Activated effector memory CD4-positive, alpha-beta T cell treated with anti-CD3 and anti-CD28 coated beads, Interleukin-2, amount 50 U/mL, for 16 hours (primary cell): ENCODE results near the gene CACNA1E.

Source experiments
- DNase-seq: peaks from one replicate; pipeline ENCODE4 v3.0.0-alpha.2; 2020

CACNA1E gene

DNA sequence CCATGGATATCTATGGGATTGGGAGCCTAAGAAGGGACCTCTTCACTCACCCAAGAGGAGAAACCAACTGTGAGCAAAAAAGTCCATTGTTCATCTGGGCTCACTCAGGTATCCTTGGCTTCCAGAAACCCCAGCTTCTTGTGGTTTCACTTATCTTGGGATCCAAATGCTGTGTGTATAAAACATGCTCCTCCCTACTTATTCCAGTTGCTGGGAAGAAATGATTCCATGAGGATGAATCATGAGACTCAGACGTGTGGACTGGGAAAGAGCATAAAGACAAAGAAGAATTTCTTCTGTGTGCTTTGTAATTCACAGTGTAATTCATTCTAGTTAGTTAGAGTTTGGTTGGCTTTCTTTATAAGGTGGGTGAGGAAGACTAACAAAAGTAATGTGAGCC lies 294.5 kb downstream of the CACNA1E start:
- no peak for DNase-seq

DNA sequence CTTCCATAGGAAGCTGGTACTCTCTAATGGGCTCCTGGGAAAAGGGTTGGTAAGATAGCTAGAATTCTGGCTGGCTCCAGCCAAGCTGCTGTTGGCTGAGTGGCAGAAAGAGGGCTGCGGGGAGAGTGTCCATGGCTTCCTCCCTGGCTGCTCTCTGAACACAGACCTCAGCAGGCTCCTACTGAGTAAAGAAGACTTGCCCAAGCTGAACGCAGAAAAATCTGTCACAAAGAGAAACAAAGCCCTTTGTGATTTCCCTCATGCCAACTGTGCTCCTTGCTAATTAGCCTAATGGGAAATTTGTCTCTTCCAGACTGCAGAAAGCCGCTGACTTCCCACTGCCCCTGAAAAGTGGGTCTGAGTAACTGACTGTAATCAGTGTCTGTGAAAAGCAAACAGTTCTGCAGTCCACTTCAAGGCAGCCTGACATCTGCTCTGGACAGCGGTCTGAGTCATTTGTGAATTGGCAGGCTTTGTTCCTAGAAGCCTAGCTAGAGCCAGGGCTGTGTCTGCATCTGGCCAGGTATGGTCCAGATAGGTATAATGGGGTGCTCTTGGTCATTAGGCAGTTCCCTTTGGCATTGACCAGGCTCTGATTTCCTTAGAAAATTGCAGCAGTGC lies 295.4 kb downstream of the CACNA1E start:
- DNase-seq: no peak

DNA sequence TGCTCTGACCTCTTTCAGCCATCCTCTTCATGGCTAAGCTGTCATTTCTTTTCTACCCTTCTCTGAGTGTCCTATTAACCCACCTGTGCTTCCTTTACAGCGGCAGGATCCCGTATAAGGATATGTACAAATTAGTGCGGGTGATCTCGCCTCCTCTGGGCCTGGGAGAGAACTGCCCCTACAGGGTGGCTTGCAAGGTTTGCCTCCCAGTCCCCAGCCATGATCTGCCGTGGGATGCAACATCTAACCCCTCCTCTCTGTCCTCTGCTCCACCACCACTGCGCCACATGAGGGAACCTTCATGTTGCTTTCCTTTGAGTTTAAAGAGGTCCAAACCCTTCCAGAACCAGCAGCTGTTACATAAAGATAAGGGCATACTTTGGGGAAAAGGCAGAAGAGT lies 296.0 kb downstream of the CACNA1E start:
- no peak for DNase-seq

DNA sequence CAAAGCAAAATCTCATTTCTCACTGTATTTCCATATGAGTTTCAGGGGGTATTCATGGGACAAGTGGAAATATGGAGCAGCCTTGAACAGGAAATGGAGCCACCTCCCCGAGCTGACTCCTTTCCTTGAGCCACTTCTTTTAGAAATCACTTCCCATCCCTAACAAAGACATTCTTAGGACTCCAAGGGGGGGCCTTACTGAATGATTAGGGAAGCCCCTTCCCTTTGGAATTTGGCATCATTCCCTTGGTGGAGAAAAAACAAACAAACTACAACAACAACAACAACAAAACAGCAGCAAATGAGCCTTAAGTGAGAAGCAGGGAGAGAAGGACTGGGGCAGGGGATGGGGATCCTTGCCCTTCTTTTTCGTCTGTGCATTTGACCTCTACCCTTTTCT lies 299.9 kb downstream of the CACNA1E start:
- DNase-seq: no peak

DNA sequence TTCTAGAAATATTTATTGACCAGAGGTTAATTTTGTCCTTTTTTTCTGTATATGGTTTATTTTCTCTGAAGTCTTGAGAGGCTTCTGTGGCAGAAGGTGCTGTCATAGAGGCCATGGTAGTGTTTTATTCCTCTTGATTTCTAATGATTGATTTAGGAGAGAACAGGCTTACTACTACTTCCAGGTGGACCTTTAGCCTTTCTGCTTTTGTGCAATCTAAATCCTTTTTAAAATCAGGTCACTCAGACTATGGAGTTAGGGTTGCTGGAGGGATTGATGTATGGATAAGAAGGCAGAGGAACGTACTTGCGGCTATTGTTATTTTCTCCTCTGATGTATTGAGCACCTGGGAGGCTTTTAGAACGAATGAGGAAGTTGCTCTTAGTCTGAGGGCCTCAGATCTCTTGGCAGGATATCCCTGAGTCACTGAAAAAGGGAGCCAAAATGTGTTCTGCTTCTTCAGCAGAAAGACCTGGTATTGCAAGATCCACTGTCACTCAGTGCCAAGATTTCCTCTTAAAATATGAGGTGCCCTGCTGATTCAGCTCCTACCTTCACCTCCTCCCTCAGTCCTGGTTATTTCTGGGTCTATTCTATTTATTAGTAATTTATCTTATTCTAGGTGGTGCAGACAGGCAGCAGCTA lies 300.8 kb downstream of the CACNA1E start:
- no peak for DNase-seq

DNA sequence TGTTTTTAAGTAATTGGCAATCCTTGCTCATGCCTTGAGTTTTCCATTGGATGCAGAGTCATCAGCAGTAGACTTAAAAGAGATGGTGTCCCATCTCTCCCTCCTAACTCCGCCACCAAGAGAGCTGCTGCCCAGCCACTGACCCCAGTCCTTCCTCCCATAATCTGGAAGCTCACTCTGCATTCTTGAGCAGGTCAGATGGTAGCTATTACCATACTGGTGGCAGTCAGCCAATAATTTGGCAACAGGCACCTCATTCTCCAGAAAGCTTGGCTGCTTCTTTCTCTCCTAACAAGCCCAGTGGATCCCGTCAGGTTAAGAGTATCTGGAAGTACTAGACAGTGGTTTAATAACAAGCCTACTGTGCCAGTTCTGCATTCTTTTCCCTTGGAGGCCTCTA lies 306.1 kb downstream of the CACNA1E start:
- no peak for DNase-seq

DNA sequence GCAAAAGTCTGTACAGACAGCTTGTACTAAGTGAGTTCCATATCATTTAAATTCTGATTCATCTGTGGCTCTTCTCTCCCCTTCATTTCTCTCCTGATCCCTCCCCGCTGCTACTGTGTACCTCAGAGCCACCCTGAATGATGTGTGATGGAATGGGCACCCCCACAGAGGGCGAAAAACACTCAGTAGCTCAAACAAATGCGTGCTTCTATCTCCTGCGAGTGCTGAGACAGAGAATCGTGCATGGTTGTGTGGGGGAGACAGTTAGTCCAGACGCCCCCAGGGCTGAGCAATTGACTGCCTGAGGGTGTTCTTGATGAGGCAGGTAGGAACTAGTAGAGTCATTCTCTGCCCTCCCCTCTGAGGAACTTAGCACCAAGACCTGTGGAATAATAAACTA lies 308.4 kb downstream of the CACNA1E start:
- no peak for DNase-seq

DNA sequence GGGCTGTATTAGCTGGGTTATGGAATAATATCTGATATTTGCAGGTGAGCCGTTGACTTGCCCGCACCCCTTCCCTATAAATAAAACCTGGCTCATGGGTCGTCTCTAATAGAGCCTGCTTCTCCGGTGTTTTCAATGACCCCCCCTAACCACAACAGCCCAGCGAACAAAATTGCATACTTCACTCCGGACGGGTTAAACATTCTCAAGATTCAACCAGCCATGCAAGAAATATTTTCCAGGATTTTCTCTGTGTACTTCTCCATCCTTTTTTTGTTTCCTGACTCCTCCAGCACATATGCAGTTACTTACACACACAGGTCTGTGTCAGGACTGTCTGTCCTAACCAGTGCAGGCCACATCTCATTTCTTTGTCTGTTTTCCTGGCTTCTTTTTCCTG lies 310.5 kb downstream of the CACNA1E start:
- DNase-seq: no peak

DNA sequence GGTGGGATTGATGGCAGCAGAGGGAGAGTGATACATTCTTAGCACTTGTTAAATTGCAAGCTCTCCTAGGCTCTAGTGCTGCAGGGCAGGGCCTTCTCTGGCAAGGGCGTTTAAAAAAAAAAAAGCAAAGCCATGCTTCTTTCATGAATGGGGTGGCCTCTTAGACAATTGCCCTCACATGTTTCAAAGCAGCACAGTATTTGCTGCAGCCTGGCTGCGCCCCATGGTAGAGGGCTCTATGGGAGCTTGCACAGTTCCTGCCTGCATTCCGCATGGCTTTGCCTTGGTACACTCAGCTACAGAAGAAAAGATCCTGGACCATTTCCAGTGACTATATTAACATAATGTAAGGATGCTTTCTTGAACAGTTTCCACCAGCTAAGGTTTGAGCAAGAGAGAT lies 311.0 kb downstream of the CACNA1E start:
- no peak for DNase-seq

DNA sequence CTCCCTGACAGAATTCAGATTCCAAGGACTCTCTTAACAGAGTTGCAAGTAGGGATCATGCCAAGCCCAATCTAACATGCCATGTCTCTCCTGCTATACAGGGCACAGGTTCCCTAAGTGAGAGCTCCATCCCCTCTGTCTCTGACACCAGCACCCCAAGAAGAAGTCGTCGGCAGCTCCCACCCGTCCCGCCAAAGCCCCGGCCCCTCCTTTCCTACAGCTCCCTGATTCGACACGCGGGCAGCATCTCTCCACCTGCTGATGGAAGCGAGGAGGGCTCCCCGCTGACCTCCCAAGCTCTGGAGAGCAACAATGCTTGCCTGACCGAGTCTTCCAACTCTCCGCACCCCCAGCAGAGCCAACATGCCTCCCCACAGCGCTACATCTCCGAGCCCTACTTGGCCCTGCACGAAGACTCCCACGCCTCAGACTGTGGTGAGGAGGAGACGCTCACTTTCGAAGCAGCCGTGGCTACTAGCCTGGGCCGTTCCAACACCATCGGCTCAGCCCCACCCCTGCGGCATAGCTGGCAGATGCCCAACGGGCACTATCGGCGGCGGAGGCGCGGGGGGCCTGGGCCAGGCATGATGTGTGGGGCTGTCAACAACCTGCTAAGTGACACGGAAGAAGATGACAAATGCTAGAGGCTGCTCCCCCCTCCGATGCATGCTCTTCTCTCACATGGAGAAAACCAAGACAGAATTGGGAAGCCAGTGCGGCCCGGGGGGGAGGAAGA lies 315.0 kb downstream of the CACNA1E start:
- DNase-seq: no peak

DNA sequence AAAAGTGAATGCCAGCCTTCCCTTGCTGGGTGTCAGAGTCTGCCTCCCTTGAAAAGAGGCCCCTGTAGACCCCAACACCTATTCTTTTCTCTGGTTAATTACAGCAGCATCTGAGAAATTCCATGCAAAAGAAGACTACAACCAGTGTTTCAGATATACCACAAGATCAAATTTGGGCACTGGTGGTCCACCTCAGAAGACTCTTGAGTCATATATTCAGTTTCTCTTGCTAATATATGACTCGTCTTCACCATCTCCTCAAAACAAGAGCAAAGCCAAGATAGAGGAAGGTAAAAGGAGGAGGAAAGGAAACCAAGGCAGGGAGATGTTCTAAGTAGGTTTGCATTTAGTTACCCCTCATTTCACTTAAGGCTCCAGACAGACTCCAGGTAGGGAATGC lies 318.3 kb downstream of the CACNA1E start:
- no peak for DNase-seq

DNA sequence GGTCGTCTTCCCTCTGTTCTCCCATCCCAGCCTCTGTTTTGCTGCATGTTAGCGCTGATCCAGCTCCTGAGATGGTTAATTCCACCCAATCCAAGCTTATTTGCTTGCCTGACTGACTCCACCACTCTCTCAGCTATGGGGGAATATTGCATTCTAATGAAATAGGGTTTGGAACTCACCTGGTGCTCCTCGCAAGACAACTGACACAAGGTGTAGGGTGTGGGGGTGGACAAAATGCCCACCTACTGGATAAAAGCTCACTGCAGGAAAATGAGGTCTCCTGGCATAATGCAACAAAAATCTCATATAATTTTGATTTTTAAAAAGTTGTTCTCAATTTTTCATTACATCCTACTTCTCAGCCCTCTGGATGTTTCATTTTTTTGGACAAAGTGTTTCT lies 319.1 kb downstream of the CACNA1E start:
- DNase-seq: no peak

DNA sequence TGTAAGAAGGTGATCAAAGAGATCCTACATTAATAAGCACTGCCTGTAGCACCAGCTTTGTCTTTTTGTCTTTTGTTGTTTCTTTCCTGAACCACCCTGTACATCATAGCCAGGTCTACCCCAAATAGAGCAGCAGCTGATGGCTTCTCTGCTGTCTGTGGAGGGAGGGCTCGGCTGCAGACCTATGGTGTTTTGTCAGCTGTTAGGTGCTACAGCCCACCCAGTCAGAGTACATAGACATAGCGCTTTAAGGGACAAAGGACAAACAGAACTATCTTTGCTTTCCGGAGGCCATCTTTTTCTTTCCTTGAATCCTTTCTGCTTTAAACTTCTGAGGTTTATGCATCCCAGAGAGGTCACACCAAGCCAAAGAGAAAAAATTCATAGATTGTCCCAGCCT lies 320.1 kb downstream of the CACNA1E start:
- no peak for DNase-seq

DNA sequence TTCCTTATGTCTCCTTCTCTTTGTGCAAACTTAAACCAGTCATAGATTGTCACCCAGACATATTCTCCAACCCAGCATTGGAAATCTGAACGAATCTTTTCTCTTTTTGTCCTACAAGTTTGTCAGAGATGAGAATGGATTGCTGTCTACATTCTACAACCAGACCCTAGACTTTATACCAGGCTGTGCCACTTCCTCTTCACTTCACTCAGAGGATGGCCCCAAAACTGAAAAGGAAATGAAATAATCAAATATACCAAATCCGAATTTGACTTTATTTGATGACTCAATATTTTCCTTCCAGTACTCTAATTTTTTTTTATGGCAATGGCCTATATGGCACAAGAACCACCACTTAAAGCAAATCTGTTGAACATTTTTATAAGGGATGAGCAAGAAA lies 321.7 kb downstream of the CACNA1E start:
- no peak for DNase-seq

DNA sequence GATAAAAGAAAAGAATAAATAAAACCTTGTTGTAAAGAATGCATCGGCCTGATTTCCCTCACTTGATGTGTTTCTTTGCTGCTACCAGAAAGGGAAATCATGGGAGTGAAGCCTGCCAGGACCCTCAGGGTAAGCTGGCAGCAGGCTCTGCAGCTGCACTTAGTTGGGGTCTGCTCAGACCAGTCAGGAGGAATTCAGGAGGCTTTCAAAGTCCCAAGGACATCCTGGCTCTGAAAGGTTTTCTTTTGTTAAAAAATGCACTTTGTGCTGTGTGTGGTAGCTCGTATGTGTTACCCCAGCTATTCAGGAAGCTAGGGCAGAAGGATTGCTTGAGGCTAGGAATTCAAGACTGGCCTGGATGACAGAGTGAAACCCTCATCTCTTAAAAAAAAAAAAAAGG lies 323.4 kb downstream of the CACNA1E start:
- no peak for DNase-seq

DNA sequence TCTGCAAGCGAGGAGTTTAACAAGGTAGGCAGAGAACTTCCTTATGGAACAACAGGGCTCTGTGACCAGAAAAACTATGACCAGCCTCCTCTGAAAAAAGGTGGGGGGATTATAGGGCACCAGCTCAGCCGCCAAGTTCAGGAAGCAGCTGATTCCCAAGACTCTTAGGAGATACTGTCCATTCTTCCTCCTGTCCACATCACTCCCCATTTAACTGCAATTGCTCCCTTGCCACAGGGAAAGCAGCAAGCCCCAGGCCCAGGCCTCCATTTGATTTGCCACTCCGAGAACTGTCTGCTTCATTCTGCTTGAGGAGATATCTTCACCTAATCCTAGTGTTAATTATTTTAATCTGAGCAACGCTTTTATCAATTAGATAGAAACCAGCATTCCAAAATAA lies 323.9 kb downstream of the CACNA1E start:
- no peak for DNase-seq

DNA sequence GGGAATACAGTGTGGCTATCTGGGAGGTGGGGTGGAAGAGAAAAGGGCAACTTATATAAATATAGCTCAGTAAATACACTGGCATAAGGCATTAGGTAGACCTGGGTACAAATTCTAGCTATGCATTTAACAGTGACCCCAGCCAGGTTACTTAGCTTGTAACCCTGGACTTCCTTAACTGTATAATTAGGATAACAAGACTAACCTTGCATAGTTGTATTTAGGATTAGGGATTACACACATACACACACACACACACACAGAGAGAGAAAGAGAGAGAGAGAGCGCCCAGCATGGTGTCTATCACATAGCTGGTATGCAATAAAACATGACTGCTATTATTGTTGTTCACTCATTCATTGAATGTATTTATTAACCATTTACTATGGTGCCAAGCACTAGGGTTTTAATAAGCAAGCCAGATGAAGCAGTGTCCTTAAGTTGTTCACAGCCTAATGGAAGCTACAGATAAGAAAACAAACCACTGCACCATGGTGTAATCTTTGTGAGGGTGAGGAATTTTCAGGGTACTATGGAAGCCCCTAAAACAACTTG lies 326.8 kb downstream of the CACNA1E start:
- DNase-seq: no peak

DNA sequence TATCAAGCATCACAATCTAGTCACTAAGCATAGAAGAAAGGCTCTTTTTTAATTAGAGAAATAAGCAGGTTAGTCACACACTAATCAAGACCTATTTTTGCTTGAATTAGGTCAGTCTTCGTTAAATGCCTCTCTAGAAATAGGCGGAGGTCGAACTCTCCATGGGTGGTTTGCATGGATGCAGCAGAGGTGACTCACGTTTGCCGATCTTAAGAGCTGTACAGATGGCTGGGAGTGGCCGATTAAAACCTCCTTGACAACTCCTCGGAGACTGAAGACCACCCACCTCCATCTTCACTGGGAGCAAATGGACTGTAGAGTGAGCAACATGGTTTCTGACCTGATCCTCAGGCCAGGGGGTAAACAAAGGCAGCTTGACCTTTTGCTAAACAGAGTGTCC lies 328.9 kb downstream of the CACNA1E start:
- DNase-seq: no peak

DNA sequence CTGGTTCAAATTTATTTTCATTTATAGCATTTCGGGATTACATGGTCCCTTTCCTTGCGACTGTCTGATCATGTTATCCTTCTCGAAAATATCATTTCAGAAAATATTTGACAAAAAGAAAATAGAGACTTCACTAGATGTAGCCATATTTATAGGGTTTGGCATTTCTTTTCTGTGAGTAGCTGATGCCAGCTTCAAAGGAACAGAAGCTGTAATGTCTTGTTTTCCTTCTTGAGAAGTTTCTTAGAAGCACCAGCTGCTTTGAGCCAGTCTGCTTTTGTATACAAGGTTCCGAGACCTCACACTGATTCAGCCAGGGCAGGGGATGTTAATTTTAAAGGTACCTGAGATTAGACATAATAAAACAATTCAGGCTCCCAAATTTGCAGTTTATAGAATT lies 329.9 kb downstream of the CACNA1E start:
- no peak for DNase-seq

DNA sequence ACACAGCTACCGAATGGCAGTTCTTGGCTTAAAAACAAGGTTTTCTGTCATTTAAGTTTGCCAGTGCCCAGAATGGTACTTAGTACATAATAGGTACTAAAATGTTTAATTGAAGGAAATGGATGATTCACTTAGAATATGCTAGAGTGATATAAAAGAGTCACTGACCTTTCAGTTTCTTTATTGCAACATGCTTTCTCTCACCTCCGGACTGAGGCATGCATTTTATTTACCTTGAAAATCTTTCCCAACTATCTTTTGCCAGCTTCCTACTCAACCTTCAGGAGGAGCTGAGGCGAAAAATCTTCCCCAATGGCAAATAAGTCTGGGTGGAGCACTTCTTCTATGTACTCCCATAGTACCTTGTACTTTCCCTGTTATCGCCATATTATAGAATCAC lies 333.3 kb downstream of the CACNA1E start:
- DNase-seq: no peak

DNA sequence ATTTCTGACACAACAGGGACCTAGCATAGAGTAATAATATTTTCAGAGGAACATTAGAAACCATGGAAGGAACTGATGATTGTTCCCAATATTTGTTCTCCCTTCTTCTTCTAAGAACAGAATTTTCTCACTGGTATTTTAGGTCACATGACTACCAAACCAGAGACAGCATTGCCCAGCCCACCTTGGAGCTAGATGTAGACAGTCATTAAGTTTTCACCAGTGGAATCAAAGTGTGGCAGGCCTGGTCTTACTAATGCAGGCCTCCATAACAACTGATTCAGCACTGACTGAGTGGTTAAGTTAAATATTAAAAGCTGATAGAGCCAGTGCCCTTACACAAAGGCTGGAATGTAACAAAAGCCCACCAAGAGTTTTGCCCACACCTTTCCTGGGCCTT lies 333.8 kb downstream of the CACNA1E start:
- DNase-seq: no peak

DNA sequence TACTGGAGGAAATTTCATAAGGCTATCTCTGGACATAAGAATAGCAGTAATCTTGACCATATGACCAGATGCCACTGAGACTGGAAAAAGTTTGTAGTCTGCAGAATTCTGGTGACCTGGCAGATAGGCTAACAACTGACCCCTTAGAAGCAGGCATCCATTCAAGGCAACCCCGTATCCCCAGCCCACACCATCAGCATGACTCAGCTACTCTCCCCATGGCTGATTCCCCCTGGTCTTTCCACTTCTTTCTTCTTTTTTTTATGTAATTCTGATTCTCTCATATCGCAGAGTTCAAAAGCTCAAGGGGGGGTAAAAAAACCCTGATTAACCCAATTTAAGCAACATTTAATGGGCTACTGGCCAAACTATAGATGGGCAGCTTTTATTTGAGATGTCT lies 335.1 kb downstream of the CACNA1E start:
- no peak for DNase-seq

DNA sequence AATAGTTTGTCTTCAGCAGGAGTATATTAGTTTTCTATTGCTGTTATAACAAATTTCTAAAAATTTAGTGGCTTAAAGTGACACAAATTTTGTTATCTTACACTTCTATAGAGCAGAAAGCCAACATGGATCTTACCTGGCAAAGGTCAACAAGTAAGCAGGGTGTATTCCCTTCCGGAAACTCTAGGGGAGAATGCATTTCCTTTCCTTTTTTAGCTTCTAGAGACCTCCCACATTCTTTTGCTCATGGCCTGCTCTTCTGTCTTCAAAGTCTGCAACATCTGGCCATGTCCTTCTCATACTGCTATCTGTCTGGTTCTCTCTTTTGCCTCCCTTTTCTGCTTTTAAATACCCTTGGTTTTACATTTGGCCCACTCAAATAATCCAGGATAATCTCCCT lies 335.6 kb downstream of the CACNA1E start:
- no peak for DNase-seq

DNA sequence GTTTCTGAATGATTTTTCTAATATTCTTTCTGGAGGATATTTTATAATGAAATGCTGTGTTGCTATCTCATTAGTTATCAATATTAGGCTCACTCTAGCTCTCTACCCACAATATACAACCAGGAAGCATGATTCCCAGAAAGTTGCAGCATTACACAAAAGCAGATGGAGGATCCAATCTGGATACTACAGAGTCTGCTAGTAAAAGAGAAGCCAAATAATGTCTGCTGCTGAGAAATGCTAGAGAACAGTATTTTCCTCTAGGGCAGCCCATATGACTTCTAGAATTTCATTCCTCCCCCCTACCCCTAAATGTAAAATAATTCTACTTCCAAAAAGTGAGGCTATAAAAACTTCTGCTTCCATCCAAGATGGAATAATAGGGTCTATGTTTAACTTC lies 338.4 kb downstream of the CACNA1E start:
- no peak for DNase-seq
